H9 (cell line): ENCODE measurements around the gene INSL3. TPM values are rescaled to one million over a fixed set of nuclear protein-coding genes. Genes with fewer than 3 reads are reported as not detected.
A peak's percentile ranks its signal among the peaks of the same experiment; 100 is the strongest.

Source experiments
- DNase-seq: peaks from one replicate; pipeline ENCODE4 v3.0.0-alpha.2; 2017
- H2AFZ ChIP-seq: one replicate; pipeline ENCODE4 v1.6.1; 2013; ENCODE audit warnings: mild to moderate bottlenecking, low read length, control low read depth, moderate library complexity
- H2AK5ac ChIP-seq: 2 replicates; pipeline ENCODE4 v1.6.1; 2013; ENCODE audit warnings: low read length, control low read depth, mixed read lengths; ENCODE audit not compliant: insufficient read length
- H2BK120ac ChIP-seq: one replicate; pipeline ENCODE4 v1.6.1; 2013; ENCODE audit warnings: low read depth, mild to moderate bottlenecking, low read length, control low read depth, inconsistent platforms; ENCODE audit not compliant: poor library complexity, severe bottlenecking
- H2BK12ac ChIP-seq: 2 replicates; pipeline ENCODE4 v1.6.1; 2013; ENCODE audit warnings: low read length, control low read depth, mixed read lengths, low read depth; ENCODE audit not compliant: insufficient read length
- H2BK15ac ChIP-seq: 2 replicates; pipeline ENCODE4 v1.6.1; 2013; ENCODE audit warnings: low read depth, low read length, control low read depth
- H2BK20ac ChIP-seq: one replicate; pipeline ENCODE4 v1.6.1; 2013; ENCODE audit warnings: low read depth, mild to moderate bottlenecking, low read length, control low read depth, inconsistent platforms; ENCODE audit not compliant: poor library complexity, severe bottlenecking
- H2BK5ac ChIP-seq: 2 replicates; pipeline ENCODE4 v1.6.1; 2013; ENCODE audit warnings: low read length, control low read depth, mixed read lengths; ENCODE audit not compliant: insufficient read length
- H3K14ac ChIP-seq: 2 replicates; pipeline ENCODE4 v1.6.1; 2013; ENCODE audit warnings: low read length, control low read depth; ENCODE audit not compliant: insufficient read depth
- H3K18ac ChIP-seq: 2 replicates; pipeline ENCODE4 v1.6.1; 2013; ENCODE audit warnings: low read depth, mild to moderate bottlenecking, mixed read lengths, low read length, control low read depth; ENCODE audit not compliant: insufficient read length
- H3K23ac ChIP-seq: 2 replicates; pipeline ENCODE4 v1.6.1; 2013; ENCODE audit warnings: low read length, control low read depth, mixed read lengths, low read depth; ENCODE audit not compliant: insufficient read length
- H3K23me2 ChIP-seq: 2 replicates; pipeline ENCODE4 v1.6.1; 2013; ENCODE audit warnings: low read depth, mild to moderate bottlenecking, mixed read lengths, low read length, control low read depth; ENCODE audit not compliant: insufficient read length, poor library complexity, severe bottlenecking
- H3K27ac ChIP-seq: 2 replicates; pipeline ENCODE4 v1.5.1; 2013; ENCODE audit warnings: low read length, control low read depth, mixed read lengths, low read depth; ENCODE audit not compliant: insufficient read length
- H3K27me3 ChIP-seq: 2 replicates; pipeline ENCODE4 v1.6.1; 2013; ENCODE audit warnings: low read length, control low read depth, inconsistent platforms; ENCODE audit not compliant: insufficient read depth
- H3K4ac ChIP-seq: 2 replicates; pipeline ENCODE4 v1.6.1; 2013; ENCODE audit warnings: low read depth, mild to moderate bottlenecking, control low read depth, inconsistent platforms, low read length, moderate library complexity
- H3K4me1 ChIP-seq: 2 replicates; pipeline ENCODE4 v1.6.1; 2013; ENCODE audit warnings: low read length, control low read depth, inconsistent platforms; ENCODE audit not compliant: insufficient read depth
- H3K4me2 ChIP-seq: 2 replicates; pipeline ENCODE4 v1.6.1; 2013; ENCODE audit warnings: low read length, control low read depth, mixed read lengths; ENCODE audit not compliant: insufficient read length, insufficient read depth
- H3K56ac ChIP-seq: 2 replicates; pipeline ENCODE4 v1.6.1; 2013; ENCODE audit warnings: low read depth, mild to moderate bottlenecking, mixed read lengths, low read length, control low read depth; ENCODE audit not compliant: insufficient read length
- H3K79me1 ChIP-seq: 2 replicates; pipeline ENCODE4 v1.6.1; 2013; ENCODE audit warnings: low read depth, mild to moderate bottlenecking, moderate library complexity, low read length, control low read depth, inconsistent platforms; ENCODE audit not compliant: insufficient read depth, poor library complexity, severe bottlenecking
- H3K79me2 ChIP-seq: 2 replicates; pipeline ENCODE4 v1.6.1; 2013; ENCODE audit warnings: low read length, control low read depth, inconsistent platforms; ENCODE audit not compliant: insufficient read depth
- H3K9ac ChIP-seq: 2 replicates; pipeline ENCODE4 v1.6.1; 2013; ENCODE audit warnings: low read length, control low read depth, mixed read lengths; ENCODE audit not compliant: insufficient read length; ENCODE audit errors: extremely low read depth
- H3K9me3 ChIP-seq: one replicate; pipeline ENCODE4 v1.6.1; 2013; ENCODE audit warnings: low read depth, low read length, inconsistent platforms; ENCODE audit not compliant: control insufficient read depth
- H3T11ph ChIP-seq: one replicate; pipeline ENCODE4 v1.6.1; 2013; ENCODE audit warnings: mild to moderate bottlenecking, low read length, control low read depth, inconsistent platforms
- H4K20me1 ChIP-seq: one replicate; pipeline ENCODE4 v1.6.1; 2013; ENCODE audit not compliant: control insufficient read depth, insufficient read length, insufficient read depth
- H4K5ac ChIP-seq: 2 replicates; pipeline ENCODE4 v1.6.1; 2013; ENCODE audit warnings: low read depth, mild to moderate bottlenecking, mixed read lengths, low read length, control low read depth; ENCODE audit not compliant: insufficient read length
- H4K8ac ChIP-seq: replicated peaks from 2 replicates; pipeline ENCODE4 v1.6.1; 2013; ENCODE audit warnings: low read length, control low read depth, mixed read lengths, low read depth; ENCODE audit not compliant: insufficient read length
- H4K91ac ChIP-seq: 2 replicates; pipeline ENCODE4 v1.6.1; 2013; ENCODE audit warnings: low read depth, mild to moderate bottlenecking, moderate library complexity, mixed read lengths, low read length, control low read depth; ENCODE audit not compliant: insufficient read length
- H3K27ac Mint-ChIP-seq, 3 experiments: 2 replicates in 2 of 3; 3 replicates in 1 of 3; pipeline ENCODE4 v1.8.0; 2020 to 2021; ENCODE audit warnings: mixed read lengths in 3 of 3, mild to moderate bottlenecking in 1 of 3, moderate library complexity in 1 of 3
- H3K27me3 Mint-ChIP-seq: 2 replicates; pipeline ENCODE4 v1.8.0; 2021; ENCODE audit warnings: low read depth, mild to moderate bottlenecking, moderate library complexity, mixed read lengths
- H3K36me3 Mint-ChIP-seq, 3 experiments: 2 replicates in 2 of 3; 3 replicates in 1 of 3; pipeline ENCODE4 v1.8.0; 2020 to 2021; ENCODE audit warnings: low read depth in 3 of 3, mixed read lengths in 3 of 3; ENCODE audit not compliant: insufficient read depth in 1 of 3
- H3K4me1 Mint-ChIP-seq, 2 experiments: 2 replicates each; pipeline ENCODE4 v1.8.0; 2020; ENCODE audit warnings: mixed read lengths in 2 of 2
- H3K4me3 Mint-ChIP-seq, 2 experiments: 2 replicates in 1 of 2; 3 replicates in 1 of 2; pipeline ENCODE4 v1.8.0; 2020 to 2021; ENCODE audit warnings: mild to moderate bottlenecking in 2 of 2, mixed read lengths in 2 of 2, moderate library complexity in 1 of 2
- H3K9me3 Mint-ChIP-seq, 2 experiments: 2 replicates in 1 of 2; 3 replicates in 1 of 2; pipeline ENCODE4 v1.8.0; 2020; ENCODE audit warnings: mild to moderate bottlenecking in 2 of 2, mixed read lengths in 2 of 2, moderate library complexity in 1 of 2
- CTCF ChIP-seq: fragments of 200-600 bp; sonication (generic); conservative IDR thresholded peaks from 3 replicates; pipeline ENCODE4 v1.8.0; 2021; ENCODE audit warnings: antibody characterized with exemption, mild to moderate bottlenecking
- WGBS: extraction: QIAGEN DNeasy Blood & Tissue Kit; methylation state at CpG from one replicate; pipeline ENCODE4 v1.1.7; 2013; ENCODE audit warnings: missing lambda C conversion rate, low lambda C conversion rate, mixed read lengths; ENCODE audit not compliant: insufficient read length; ENCODE audit errors: extremely low coverage; 5-methylcytosine and 5-hydroxymethylcytosine counted together
- total RNA-seq: library from RNA; stranded (reverse); gene quantifications from 2 replicates; pipeline ENCODE4 v1.2.1, GENCODE V29; 2021

INSL3 gene
- total RNA-seq, 1 experiment from 2014 or later = 0.63 TPM

GRCh38 chr19:17831419-17831888, 10.1 kb upstream of the INSL3 start:
- H3K27me3 ChIP-seq = no peaks in the 10 kb centered on the region
- H3T11ph ChIP-seq = no peak overlapping the region
- H2BK12ac ChIP-seq = no peak overlapping the region
- H4K8ac ChIP-seq = no peak overlapping the region
- H4K91ac ChIP-seq = no peak overlapping the region
- no peak overlapping the region for H3K4ac ChIP-seq
- H3K23ac ChIP-seq = no peak overlapping the region
- no peak overlapping the region for H3K27ac ChIP-seq
- no peak overlapping the region for H2BK120ac ChIP-seq
- H2BK15ac ChIP-seq = no peak overlapping the region
- Mint-ChIP-seq H3K9me3 (no peaks in the 10 kb centered on the region; a peak in 1 of 5 replicates), H3K27me3 (peaks cover 13% of the 10 kb centered on the region), H3K4me3 (peak overlapping the region; percentile 57 to 79), H3K4me1 (peaks cover 18 to 37% of the 10 kb centered on the region in 2 experiments), H3K27ac (no peak overlapping the region; a peak in 1 of 7 replicates), H3K36me3 (no peaks in the 10 kb centered on the region)
- peak overlapping the region; percentile 74 for H3K4me2 ChIP-seq
- no CpG with 5 or more reads among the region's 25 CpGs for WGBS
- H3K18ac ChIP-seq = no peak overlapping the region
- no peak overlapping the region for H2BK5ac ChIP-seq
- no peak for TF ChIP-seq CTCF
- peak; percentile 52 for DNase-seq
- no peaks in the 10 kb centered on the region for H3K79me2 ChIP-seq
- H3K4me1 ChIP-seq = no peaks in the 10 kb centered on the region; the same call in 1 of the 2 replicates
- H3K79me1 ChIP-seq = no peaks in the 10 kb centered on the region
- H4K20me1 ChIP-seq = no peaks in the 10 kb centered on the region
- peak overlapping the region; percentile 45 for H3K9ac ChIP-seq
- no peak overlapping the region for H2BK20ac ChIP-seq
- no peak overlapping the region for H3K14ac ChIP-seq
- H3K56ac ChIP-seq = no peak overlapping the region
- H2AFZ ChIP-seq = no peak overlapping the region
- H3K9me3 ChIP-seq = no peaks in the 10 kb centered on the region
- no peak overlapping the region for H4K5ac ChIP-seq
- H3K23me2 ChIP-seq = peaks cover 8% of the 10 kb centered on the region
- no peak overlapping the region for H2AK5ac ChIP-seq
